ENCODE measurements around the gene TAF3.

Gene TAF3

DNA sequence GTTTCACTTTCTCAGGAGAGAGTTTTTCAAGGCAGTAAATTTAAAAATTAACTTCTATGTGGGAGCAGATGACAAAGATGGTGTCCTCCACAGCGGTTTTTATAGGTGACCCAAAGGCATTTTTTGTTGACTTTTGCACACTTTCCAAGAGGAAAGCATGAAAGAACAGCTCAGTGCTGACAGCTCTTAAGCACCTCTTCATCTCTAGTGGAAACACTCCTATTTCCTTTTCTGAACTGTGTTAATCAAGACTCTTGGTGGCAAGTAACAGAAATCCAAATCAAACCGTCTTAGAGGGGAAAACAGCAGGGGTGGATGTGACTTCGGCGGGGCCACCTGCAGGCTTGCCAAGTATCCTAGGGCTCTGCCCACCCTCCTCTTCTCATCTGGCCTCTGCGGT, 164.4 kb downstream of the TAF3 start:
- Histone ChIP-seq H3K79me1 (ENCODE audit: low read length) (no peaks in the 10 kb centered on the region), H3K4ac (ENCODE audit: low read depth, low read length) (no peak overlapping the region), H3K4me2 (ENCODE audit: low read length) (no peak overlapping the region), H2BK15ac (replicated peaks; ENCODE audit: low read depth) (no peak overlapping the region), H2AK5ac (ENCODE audit: low read length) (no peak overlapping the region), H3K18ac (ENCODE audit: low read length) (no peak overlapping the region), H3K4me3 (ENCODE audit: low read length) (no peak overlapping the region), H3K27ac (ENCODE audit: low read depth, low read length) (no peak overlapping the region), H3K4me1 (ENCODE audit: control insufficient read depth, low read depth, low read length) (no peaks in the 10 kb centered on the region), H3K27me3 (ENCODE audit: insufficient read depth, low read length, poor library complexity) (no peaks in the 10 kb centered on the region), H3K79me2 (ENCODE audit: control insufficient read depth, insufficient read depth, low read length) (no peaks in the 10 kb centered on the region), H3K9ac (ENCODE audit: low read length) (no peak overlapping the region), H3K23ac (ENCODE audit: low read length) (no peak overlapping the region), H3K56ac (ENCODE audit: low read length) (no peak overlapping the region), H2BK5ac (ENCODE audit: low read length) (no peak overlapping the region), H3K36me3 (ENCODE audit: control insufficient read depth, insufficient read depth, low read length) (no peaks in the 10 kb centered on the region), H2BK120ac (ENCODE audit: low read depth, low read length) (no peak overlapping the region), H4K8ac (ENCODE audit: low read depth, low read length) (no peak overlapping the region), H4K5ac (ENCODE audit: low read length) (no peak overlapping the region)
- no peak for DNase-seq
- no CpG with 5 or more reads among the region's 5 CpGs for WGBS (ENCODE audit: extremely low coverage, insufficient coverage, low lambda C conversion rate)

DNA sequence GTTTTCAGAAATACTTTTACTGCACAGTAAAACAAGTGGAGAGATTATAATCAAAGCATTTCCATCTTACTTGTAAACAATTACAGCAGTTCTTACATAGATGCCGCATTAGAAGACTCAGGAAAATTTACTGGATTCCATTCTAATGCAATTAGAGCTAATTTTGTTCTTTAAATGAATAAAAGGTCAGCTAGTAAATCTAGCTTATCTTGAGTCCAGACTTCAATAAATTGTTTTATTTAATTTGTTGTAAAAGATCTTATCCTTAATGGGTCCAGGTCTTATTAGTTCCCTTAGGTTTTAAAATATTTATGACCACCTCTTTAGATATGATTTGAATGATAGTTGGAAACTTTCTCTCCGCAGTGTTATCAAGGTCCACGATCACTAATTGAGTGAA, 166.0 kb downstream of the TAF3 start:
- H3K23ac ChIP-seq (ENCODE audit: low read length): no peak overlapping the region
- no peaks in the 10 kb centered on the region for H3K79me1 ChIP-seq (ENCODE audit: low read length)
- H3K18ac ChIP-seq (ENCODE audit: low read length): no peak overlapping the region
- H3K27ac ChIP-seq (ENCODE audit: low read depth, low read length): no peak overlapping the region
- H3K4me2 ChIP-seq (ENCODE audit: low read length): no peak overlapping the region
- no peak overlapping the region for H3K56ac ChIP-seq (ENCODE audit: low read length)
- no CpG with 5 or more reads among the region's 3 CpGs for WGBS (ENCODE audit: extremely low coverage, insufficient coverage, low lambda C conversion rate)
- no peak overlapping the region for H2BK15ac ChIP-seq (replicated peaks; ENCODE audit: low read depth)
- no peak overlapping the region for H2AK5ac ChIP-seq (ENCODE audit: low read length)
- H3K4me3 ChIP-seq (ENCODE audit: low read length): no peak overlapping the region
- H3K4me1 ChIP-seq (ENCODE audit: control insufficient read depth, low read depth, low read length): no peaks in the 10 kb centered on the region
- H3K27me3 ChIP-seq (ENCODE audit: insufficient read depth, low read length, poor library complexity): no peaks in the 10 kb centered on the region
- H2BK5ac ChIP-seq (ENCODE audit: low read length): no peak overlapping the region
- no peak overlapping the region for H3K4ac ChIP-seq (ENCODE audit: low read depth, low read length)
- H3K9ac ChIP-seq (ENCODE audit: low read length): no peak overlapping the region
- H3K79me2 ChIP-seq (ENCODE audit: control insufficient read depth, insufficient read depth, low read length): no peaks in the 10 kb centered on the region
- no peak overlapping the region for H2BK120ac ChIP-seq (ENCODE audit: low read depth, low read length)
- no peak for DNase-seq
- no peak overlapping the region for H4K5ac ChIP-seq (ENCODE audit: low read length)
- H4K8ac ChIP-seq (ENCODE audit: low read depth, low read length): no peak overlapping the region
- no peaks in the 10 kb centered on the region for H3K36me3 ChIP-seq (ENCODE audit: control insufficient read depth, insufficient read depth, low read length)

DNA sequence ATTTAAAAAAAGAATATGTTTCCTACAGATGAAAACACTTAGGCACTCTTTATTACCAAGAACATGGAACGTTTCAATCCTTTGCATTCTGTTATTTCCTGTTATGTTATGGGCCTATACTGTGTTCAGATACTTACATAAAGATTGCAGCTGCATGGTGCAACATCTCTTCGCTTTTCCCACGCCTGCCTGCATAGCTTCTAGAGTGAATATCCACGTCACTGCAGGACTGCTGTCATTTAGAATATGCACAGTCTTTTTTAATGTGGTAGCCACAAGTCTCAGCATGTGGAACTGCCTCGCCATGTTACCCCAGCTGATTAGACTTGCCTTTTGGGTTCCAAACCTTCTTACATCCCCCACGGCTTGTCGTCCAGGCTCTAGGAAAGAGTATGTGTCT, 166.6 kb downstream of the TAF3 start:
- H3K79me1 ChIP-seq (ENCODE audit: low read length): no peaks in the 10 kb centered on the region
- no peak overlapping the region for H2BK15ac ChIP-seq (replicated peaks; ENCODE audit: low read depth)
- no peak overlapping the region for H4K8ac ChIP-seq (ENCODE audit: low read depth, low read length)
- H3K27me3 ChIP-seq (ENCODE audit: insufficient read depth, low read length, poor library complexity): no peaks in the 10 kb centered on the region
- H3K4me1 ChIP-seq (ENCODE audit: control insufficient read depth, low read depth, low read length): no peaks in the 10 kb centered on the region
- H4K5ac ChIP-seq (ENCODE audit: low read length): no peak overlapping the region
- H3K56ac ChIP-seq (ENCODE audit: low read length): no peak overlapping the region
- H3K9ac ChIP-seq (ENCODE audit: low read length): no peak overlapping the region
- H2BK5ac ChIP-seq (ENCODE audit: low read length): no peak overlapping the region
- no peak overlapping the region for H3K18ac ChIP-seq (ENCODE audit: low read length)
- H2AK5ac ChIP-seq (ENCODE audit: low read length): no peak overlapping the region
- WGBS (ENCODE audit: extremely low coverage, insufficient coverage, low lambda C conversion rate): no CpG with 5 or more reads among the region's 7 CpGs
- no peak overlapping the region for H3K23ac ChIP-seq (ENCODE audit: low read length)
- H3K79me2 ChIP-seq (ENCODE audit: control insufficient read depth, insufficient read depth, low read length): no peaks in the 10 kb centered on the region
- H3K27ac ChIP-seq (ENCODE audit: low read depth, low read length): no peak overlapping the region
- H3K4me3 ChIP-seq (ENCODE audit: low read length): no peak overlapping the region
- H3K4ac ChIP-seq (ENCODE audit: low read depth, low read length): no peak overlapping the region
- H2BK120ac ChIP-seq (ENCODE audit: low read depth, low read length): no peak overlapping the region
- H3K36me3 ChIP-seq (ENCODE audit: control insufficient read depth, insufficient read depth, low read length): no peaks in the 10 kb centered on the region
- no peak overlapping the region for H3K4me2 ChIP-seq (ENCODE audit: low read length)
- DNase-seq: no peak

DNA sequence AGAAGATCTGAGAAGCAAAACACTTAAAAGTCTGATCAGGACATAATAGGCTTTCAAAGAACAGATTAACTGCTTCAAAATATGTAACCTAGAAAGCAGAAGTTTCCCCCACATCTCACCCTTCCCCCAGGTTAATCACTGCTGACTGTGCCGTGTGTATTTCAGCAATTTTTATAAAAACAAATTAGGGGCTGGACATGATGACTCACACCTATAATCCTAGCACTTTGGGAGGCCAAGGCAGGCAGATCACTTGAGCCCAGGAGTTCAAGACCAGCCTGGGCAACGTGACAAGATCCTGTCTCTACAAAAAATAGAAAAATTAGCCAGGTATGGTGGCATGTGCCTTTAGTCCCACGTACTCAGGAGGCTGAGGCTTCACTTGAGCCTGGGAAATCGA, 168.5 kb downstream of the TAF3 start:
- no peak overlapping the region for H2BK15ac ChIP-seq (replicated peaks; ENCODE audit: low read depth)
- H2BK5ac ChIP-seq (ENCODE audit: low read length): no peak overlapping the region
- H2AK5ac ChIP-seq (ENCODE audit: low read length): no peak overlapping the region
- no peak overlapping the region for H3K4me2 ChIP-seq (ENCODE audit: low read length)
- no peak overlapping the region for H3K23ac ChIP-seq (ENCODE audit: low read length)
- H3K4ac ChIP-seq (ENCODE audit: low read depth, low read length): no peak overlapping the region
- no CpG with 5 or more reads among the region's 4 CpGs for WGBS (ENCODE audit: extremely low coverage, insufficient coverage, low lambda C conversion rate)
- no peak overlapping the region for H3K56ac ChIP-seq (ENCODE audit: low read length)
- no peak overlapping the region for H3K27ac ChIP-seq (ENCODE audit: low read depth, low read length)
- H3K18ac ChIP-seq (ENCODE audit: low read length): no peak overlapping the region
- H3K4me1 ChIP-seq (ENCODE audit: control insufficient read depth, low read depth, low read length): no peaks in the 10 kb centered on the region
- H3K9ac ChIP-seq (ENCODE audit: low read length): no peak overlapping the region
- no peak overlapping the region for H3K4me3 ChIP-seq (ENCODE audit: low read length)
- H4K5ac ChIP-seq (ENCODE audit: low read length): no peak overlapping the region
- no peaks in the 10 kb centered on the region for H3K36me3 ChIP-seq (ENCODE audit: control insufficient read depth, insufficient read depth, low read length)
- H4K8ac ChIP-seq (ENCODE audit: low read depth, low read length): no peak overlapping the region
- no peaks in the 10 kb centered on the region for H3K79me1 ChIP-seq (ENCODE audit: low read length)
- DNase-seq: no peak
- no peaks in the 10 kb centered on the region for H3K27me3 ChIP-seq (ENCODE audit: insufficient read depth, low read length, poor library complexity)
- no peaks in the 10 kb centered on the region for H3K79me2 ChIP-seq (ENCODE audit: control insufficient read depth, insufficient read depth, low read length)
- no peak overlapping the region for H2BK120ac ChIP-seq (ENCODE audit: low read depth, low read length)

DNA sequence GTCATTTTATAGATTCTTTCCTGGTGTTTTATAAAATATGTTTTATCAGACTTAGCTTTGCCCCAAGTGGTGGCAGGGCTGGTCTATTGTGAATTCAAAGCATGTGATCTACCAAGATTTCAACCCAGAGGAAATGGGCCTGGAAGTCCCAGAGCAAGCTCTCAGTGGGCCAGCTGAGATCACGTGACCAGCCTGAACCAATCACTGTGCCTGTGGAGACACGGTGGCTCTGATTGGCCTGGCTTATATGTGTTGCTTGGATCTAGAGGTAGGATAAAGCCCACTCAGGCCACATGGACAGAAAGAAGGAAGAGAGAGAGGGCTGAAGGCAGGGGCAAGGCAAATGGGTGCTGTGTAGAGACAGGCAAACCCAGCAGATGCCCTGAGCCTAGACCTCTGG, 170.7 kb downstream of the TAF3 start:
- Histone ChIP-seq H3K79me2 (ENCODE audit: control insufficient read depth, insufficient read depth, low read length) (no peaks in the 10 kb centered on the region), H2BK120ac (ENCODE audit: low read depth, low read length) (no peak overlapping the region), H2AK5ac (ENCODE audit: low read length) (no peak overlapping the region), H3K79me1 (ENCODE audit: low read length) (no peaks in the 10 kb centered on the region), H3K56ac (ENCODE audit: low read length) (no peak overlapping the region), H4K5ac (ENCODE audit: low read length) (no peak overlapping the region), H4K8ac (ENCODE audit: low read depth, low read length) (no peak overlapping the region), H3K4me2 (ENCODE audit: low read length) (no peak overlapping the region), H2BK5ac (ENCODE audit: low read length) (no peak overlapping the region), H3K4ac (ENCODE audit: low read depth, low read length) (no peak overlapping the region), H3K27ac (ENCODE audit: low read depth, low read length) (no peak overlapping the region), H3K36me3 (ENCODE audit: control insufficient read depth, insufficient read depth, low read length) (no peaks in the 10 kb centered on the region), H3K23ac (ENCODE audit: low read length) (no peak overlapping the region), H3K9ac (ENCODE audit: low read length) (no peak overlapping the region), H2BK15ac (replicated peaks; ENCODE audit: low read depth) (no peak overlapping the region), H3K27me3 (ENCODE audit: insufficient read depth, low read length, poor library complexity) (no peaks in the 10 kb centered on the region), H3K4me3 (ENCODE audit: low read length) (no peak overlapping the region), H3K4me1 (ENCODE audit: control insufficient read depth, low read depth, low read length) (no peaks in the 10 kb centered on the region), H3K18ac (ENCODE audit: low read length) (no peak overlapping the region)
- WGBS (ENCODE audit: extremely low coverage, insufficient coverage, low lambda C conversion rate): no CpG with 5 or more reads among the region's 2 CpGs
- DNase-seq: peak; percentile 48

DNA sequence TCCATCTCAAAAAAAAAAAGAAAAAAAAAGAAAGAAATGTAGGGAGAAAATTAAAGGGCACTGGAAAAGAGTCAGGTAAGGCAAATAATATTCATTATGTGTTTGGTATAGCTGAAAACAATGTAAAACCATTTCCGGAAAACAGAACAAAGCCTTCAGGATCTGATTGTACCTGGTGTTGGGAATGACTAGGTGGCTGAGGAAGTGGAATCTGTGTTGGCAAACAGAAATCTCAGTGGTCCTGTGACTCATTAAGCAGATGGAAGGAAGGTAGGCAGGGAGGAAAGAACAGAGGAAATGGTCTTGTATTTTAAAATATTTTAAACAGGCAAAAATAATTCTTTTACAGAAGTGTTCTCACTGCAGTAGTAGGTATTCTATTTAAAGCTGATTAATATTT, 180.5 kb downstream of the TAF3 start:
- H3K27me3 ChIP-seq (ENCODE audit: insufficient read depth, low read length, poor library complexity): no peaks in the 10 kb centered on the region
- no peak overlapping the region for H3K4ac ChIP-seq (ENCODE audit: low read depth, low read length)
- no peak overlapping the region for H3K23ac ChIP-seq (ENCODE audit: low read length)
- no peak for DNase-seq
- no peaks in the 10 kb centered on the region for H3K36me3 ChIP-seq (ENCODE audit: control insufficient read depth, insufficient read depth, low read length)
- H2BK120ac ChIP-seq (ENCODE audit: low read depth, low read length): no peak overlapping the region
- H2AK5ac ChIP-seq (ENCODE audit: low read length): no peak overlapping the region
- no peak overlapping the region for H3K9ac ChIP-seq (ENCODE audit: low read length)
- no peak overlapping the region for H3K27ac ChIP-seq (ENCODE audit: low read depth, low read length)
- no peak overlapping the region for H3K56ac ChIP-seq (ENCODE audit: low read length)
- H2BK5ac ChIP-seq (ENCODE audit: low read length): no peak overlapping the region
- no peak overlapping the region for H3K4me3 ChIP-seq (ENCODE audit: low read length)
- H3K4me2 ChIP-seq (ENCODE audit: low read length): no peak overlapping the region
- H3K18ac ChIP-seq (ENCODE audit: low read length): no peak overlapping the region
- H4K5ac ChIP-seq (ENCODE audit: low read length): no peak overlapping the region
- WGBS (ENCODE audit: extremely low coverage, insufficient coverage, low lambda C conversion rate): no CpG with 5 or more reads among the region's 1 CpG
- H3K79me1 ChIP-seq (ENCODE audit: low read length): no peaks in the 10 kb centered on the region
- H4K8ac ChIP-seq (ENCODE audit: low read depth, low read length): no peak overlapping the region
- no peaks in the 10 kb centered on the region for H3K79me2 ChIP-seq (ENCODE audit: control insufficient read depth, insufficient read depth, low read length)
- H3K4me1 ChIP-seq (ENCODE audit: control insufficient read depth, low read depth, low read length): no peaks in the 10 kb centered on the region
- H2BK15ac ChIP-seq (replicated peaks; ENCODE audit: low read depth): no peak overlapping the region
